GM12873 (cell line): ENCODE results near the gene APOA4.

Experiments
- TF ChIP-seq, protein P1 (sequence below): IDR thresholded peaks from 2 replicates; pipeline ENCODE4 v1.5.1; 2012; ENCODE audit warnings: low read depth, mild to moderate bottlenecking, moderate library complexity, low read length, control low read depth; ENCODE audit not compliant: insufficient read depth; ENCODE audit errors: missing control alignments

APOA4 gene

GRCh38 chr11:116828632-116829524 is 5.8 kb upstream of the APOA4 start:
- TF ChIP-seq, protein P1, sequence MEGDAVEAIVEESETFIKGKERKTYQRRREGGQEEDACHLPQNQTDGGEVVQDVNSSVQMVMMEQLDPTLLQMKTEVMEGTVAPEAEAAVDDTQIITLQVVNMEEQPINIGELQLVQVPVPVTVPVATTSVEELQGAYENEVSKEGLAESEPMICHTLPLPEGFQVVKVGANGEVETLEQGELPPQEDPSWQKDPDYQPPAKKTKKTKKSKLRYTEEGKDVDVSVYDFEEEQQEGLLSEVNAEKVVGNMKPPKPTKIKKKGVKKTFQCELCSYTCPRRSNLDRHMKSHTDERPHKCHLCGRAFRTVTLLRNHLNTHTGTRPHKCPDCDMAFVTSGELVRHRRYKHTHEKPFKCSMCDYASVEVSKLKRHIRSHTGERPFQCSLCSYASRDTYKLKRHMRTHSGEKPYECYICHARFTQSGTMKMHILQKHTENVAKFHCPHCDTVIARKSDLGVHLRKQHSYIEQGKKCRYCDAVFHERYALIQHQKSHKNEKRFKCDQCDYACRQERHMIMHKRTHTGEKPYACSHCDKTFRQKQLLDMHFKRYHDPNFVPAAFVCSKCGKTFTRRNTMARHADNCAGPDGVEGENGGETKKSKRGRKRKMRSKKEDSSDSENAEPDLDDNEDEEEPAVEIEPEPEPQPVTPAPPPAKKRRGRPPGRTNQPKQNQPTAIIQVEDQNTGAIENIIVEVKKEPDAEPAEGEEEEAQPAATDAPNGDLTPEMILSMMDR, result no peak

GRCh38 chr11:116827461-116827860 is 4.4 kb upstream of the APOA4 start:
- TF ChIP-seq, protein P1, result no peak

GRCh38 chr11:116826751-116827431 is 3.8 kb upstream of the APOA4 start:
- TF ChIP-seq, protein P1, result no peak

DNA sequence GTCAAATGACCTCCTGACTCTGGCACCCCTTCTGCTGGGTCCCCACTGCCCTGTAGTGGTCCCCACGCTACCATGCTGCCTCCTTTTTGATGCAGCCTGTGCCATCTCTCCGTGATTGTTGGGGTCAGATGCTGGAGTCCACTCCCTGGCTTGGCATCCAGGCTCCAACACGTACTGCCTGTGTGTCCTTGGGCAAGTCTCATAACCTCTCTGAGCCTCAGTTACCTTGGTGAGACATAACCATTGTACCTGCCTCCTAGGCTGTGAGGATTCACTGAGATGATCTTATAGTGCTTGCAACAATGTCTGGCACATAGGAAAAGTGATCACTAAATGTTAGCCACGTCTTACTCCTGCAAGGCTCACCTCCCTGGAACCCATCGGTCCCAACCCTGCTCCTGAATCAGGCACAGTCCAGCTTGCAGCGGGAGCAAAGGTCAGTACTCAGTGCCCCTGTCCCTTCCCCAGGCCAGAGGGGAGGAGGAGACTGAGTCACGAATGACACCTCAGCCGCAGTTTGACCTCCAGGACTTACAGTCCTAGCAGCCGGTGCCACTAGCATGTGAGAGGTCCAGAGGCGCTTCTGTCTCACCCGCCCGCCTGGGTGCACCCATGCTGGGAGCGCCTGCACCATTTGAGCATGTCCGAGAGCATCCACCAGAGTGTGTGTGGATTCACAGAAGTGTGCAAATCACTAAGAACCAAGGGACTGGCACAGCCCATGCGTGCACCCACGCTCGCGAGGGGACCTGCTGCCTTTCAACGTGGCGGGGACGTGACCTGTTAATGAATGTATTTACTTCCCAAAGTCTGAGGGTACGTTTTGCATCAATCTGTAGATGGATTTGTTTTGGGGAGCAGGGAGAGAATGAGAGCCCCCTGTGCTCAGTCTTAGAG is 3.0 kb upstream of the APOA4 start:
- TF ChIP-seq, protein P1, result no peak

DNA sequence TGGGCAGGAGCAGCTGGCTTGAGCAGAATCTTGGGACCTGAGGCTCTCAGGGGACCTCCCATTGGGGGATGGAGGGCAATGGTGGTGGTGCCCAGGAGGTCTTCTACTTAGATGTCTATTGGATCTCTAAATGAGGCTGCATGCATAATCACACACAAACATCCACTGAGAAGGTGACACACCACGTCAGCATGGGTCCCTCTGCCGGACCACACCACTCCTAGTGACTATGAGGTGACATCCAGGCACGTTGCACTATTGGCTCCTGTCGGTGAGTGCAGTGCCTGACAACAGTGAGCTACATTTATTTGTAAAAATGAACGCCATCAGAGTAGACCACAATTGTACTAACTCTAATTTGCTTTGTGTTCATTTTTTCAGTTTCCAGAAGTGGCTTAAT is 2.3 kb upstream of the APOA4 start:
- TF ChIP-seq, protein P1, result no peak

DNA sequence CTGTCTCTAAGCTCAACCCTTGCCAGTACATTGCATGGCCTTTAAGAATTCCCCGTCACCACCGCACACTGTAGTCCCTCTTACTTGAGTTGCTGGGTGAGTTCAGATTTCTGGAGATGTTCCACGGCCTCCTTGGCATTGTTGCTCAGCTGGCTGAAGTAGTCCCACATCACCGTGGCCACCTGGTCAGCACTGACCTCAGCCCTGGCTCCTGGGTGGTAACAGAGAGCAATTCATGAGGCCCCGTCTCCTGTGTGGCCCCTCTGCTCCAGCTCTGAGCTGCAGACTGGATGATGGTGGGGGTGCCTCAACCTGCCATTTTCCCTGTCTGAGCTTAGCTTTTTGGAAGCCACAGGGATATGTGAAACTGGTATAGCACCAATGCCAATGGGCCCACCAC is 529 bp downstream of the APOA4 start:
- TF ChIP-seq, protein P1, result no peak
